Neural progenitor cell (in vitro differentiated cells): ENCODE data around the gene DHRS4L2. TPM values are rescaled to one million over a fixed set of nuclear protein-coding genes. Genes with fewer than 3 reads are reported as not detected.
"Not testable (repeated sequence)": the region's sequence is repeated elsewhere in the genome, so short reads cannot be mapped to it uniquely, and the experiment has no call there.

Experiments used
- DNase-seq: peaks from one replicate; pipeline ENCODE4 v3.0.0-alpha.2; 2016; ENCODE audit warnings: low spot score
- H2AFZ ChIP-seq: fragments of 200-600 bp; sonication (generic); replicated peaks from 2 replicates; pipeline ENCODE4 v1.6.1; 2016; ENCODE audit warnings: antibody characterized with exemption
- H3F3A ChIP-seq: fragments of 200-600 bp; sonication (generic); 2 replicates; pipeline ENCODE4 v1.6.1; 2016; ENCODE audit warnings: antibody characterized with exemption, low read depth
- H3K27ac ChIP-seq: fragments of 200-600 bp; sonication (generic); 2 replicates; pipeline ENCODE4 v1.5.1; 2016; ENCODE audit warnings: mild to moderate bottlenecking
- H3K27me3 ChIP-seq: fragments of 200-600 bp; sonication (generic); 2 replicates; pipeline ENCODE4 v1.6.1; 2016; ENCODE audit warnings: mild to moderate bottlenecking, moderate library complexity
- H3K36me3 ChIP-seq: fragments of 200-600 bp; sonication (generic); 2 replicates; pipeline ENCODE4 v1.5.1; 2016
- H3K4me1 ChIP-seq: fragments of 200-600 bp; sonication (generic); 2 replicates; pipeline ENCODE4 v1.6.1; 2016; ENCODE audit warnings: mixed run types
- H3K4me2 ChIP-seq: fragments of 200-600 bp; sonication (generic); 2 replicates; pipeline ENCODE4 v1.6.1; 2016
- H3K4me3 ChIP-seq: fragments of 200-600 bp; sonication (generic); 2 replicates; pipeline ENCODE4 v1.5.1; 2016
- H3K79me2 ChIP-seq: fragments of 200-600 bp; sonication (generic); 2 replicates; pipeline ENCODE4 v1.6.1; 2016; ENCODE audit warnings: low read depth
- H3K9ac ChIP-seq: fragments of 200-600 bp; sonication (generic); 2 replicates; pipeline ENCODE4 v1.6.1; 2016
- H3K9me3 ChIP-seq: fragments of 200-600 bp; sonication (generic); 2 replicates; pipeline ENCODE4 v1.5.1; 2016; ENCODE audit warnings: low read depth
- H4K20me1 ChIP-seq: fragments of 200-600 bp; sonication (generic); 2 replicates; pipeline ENCODE4 v1.6.1; 2016; ENCODE audit warnings: low read depth
- H3K27ac Mint-ChIP-seq: 3 replicates; pipeline ENCODE4 v1.8.0; 2021; ENCODE audit warnings: mixed read lengths
- H3K27me3 Mint-ChIP-seq: 2 replicates; pipeline ENCODE4 v1.8.0; 2022; ENCODE audit warnings: low read depth, mild to moderate bottlenecking, inconsistent platforms, moderate library complexity, mixed read lengths; ENCODE audit not compliant: insufficient read depth
- H3K36me3 Mint-ChIP-seq: 3 replicates; pipeline ENCODE4 v1.8.0; 2021; ENCODE audit warnings: mixed read lengths
- H3K4me1 Mint-ChIP-seq: 3 replicates; pipeline ENCODE4 v1.8.0; 2021; ENCODE audit warnings: mixed read lengths
- H3K4me3 Mint-ChIP-seq: 3 replicates; pipeline ENCODE4 v1.8.0; 2021; ENCODE audit warnings: mild to moderate bottlenecking, moderate library complexity, mixed read lengths
- H3K9me3 Mint-ChIP-seq: 3 replicates; pipeline ENCODE4 v1.8.0; 2020; ENCODE audit warnings: mixed read lengths
- total RNA-seq: library from RNA; depleted of rRNA; stranded (reverse); fragments of >200 nt; gene quantifications from 2 replicates; pipeline ENCODE4 v1.2.3, GENCODE V29; 2015; ENCODE audit warnings: low replicate concordance

Gene DHRS4L2
- total RNA-seq, 1 donor from 2014 or later, result 3.6 TPM

DNA sequence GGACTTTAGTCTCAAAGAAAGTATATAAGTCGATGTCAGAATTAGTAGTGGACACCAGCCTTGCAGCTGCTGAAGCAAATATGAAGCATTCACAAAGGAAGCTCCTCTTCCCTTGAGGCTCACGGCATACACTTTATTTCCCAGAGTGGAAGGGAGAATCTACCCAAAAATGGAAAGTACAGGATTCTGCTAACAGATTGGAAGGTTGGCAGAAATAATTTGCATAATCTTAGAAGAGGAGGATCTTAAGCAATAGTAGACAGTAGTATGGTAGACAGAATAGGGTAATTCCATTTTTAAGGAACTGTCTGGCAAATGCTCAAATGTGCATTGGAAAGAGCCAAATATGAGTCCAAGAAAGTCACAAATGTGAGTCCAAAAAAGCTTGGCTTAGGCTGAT lies 32.9 kb upstream of the DHRS4L2 start:
- H3K36me3 ChIP-seq, H3K4me3 ChIP-seq, H3K4me1 ChIP-seq, H2AFZ ChIP-seq, H3K9ac ChIP-seq, DNase-seq, H3K79me2 ChIP-seq, H3K27me3 ChIP-seq, H3K9me3 Mint-ChIP-seq, H3K4me3 Mint-ChIP-seq, H3K27me3 Mint-ChIP-seq, H4K20me1 ChIP-seq, H3K4me2 ChIP-seq, H3K27ac ChIP-seq, H3K9me3 ChIP-seq, H3K36me3 Mint-ChIP-seq, H3F3A ChIP-seq, H3K27ac Mint-ChIP-seq: not testable (repeated sequence)
- peaks cover 21% of the 10 kb centered on the region for H3K4me1 Mint-ChIP-seq

DNA sequence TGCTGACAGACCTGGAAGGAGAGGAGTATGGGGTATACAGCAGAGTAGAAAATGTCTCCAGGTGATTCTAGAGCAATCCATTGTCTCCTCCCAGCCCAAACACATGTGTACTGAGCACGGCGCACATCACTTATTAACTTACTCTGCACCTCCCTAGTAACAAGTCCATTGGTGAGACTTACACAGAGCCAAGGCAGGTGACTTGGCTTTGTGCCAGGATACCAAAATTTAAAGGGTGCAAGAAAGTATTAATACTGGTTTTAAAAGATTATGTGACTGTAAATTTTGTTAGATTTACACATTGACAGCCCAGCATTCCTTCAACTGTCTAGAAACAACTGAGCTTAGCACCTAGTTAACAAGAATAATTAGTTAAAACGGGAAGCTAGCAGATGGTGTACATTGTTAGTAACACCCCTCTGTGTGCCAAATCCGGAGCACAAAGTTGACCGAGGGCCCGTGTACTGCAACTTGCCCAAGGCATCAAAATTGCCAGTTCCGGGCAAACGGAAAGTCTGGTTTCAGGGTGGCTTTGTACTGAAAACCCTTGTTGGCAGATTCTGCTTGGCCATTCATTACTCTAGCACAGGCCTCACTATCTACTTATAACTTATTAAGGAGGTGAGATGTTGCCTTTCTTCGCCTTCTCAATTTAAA lies 30.7 kb upstream of the DHRS4L2 start:
- not testable (repeated sequence) for H3K9ac ChIP-seq, H3K27me3 ChIP-seq, H3K79me2 ChIP-seq, H3K4me3 ChIP-seq, H2AFZ ChIP-seq, H4K20me1 ChIP-seq, DNase-seq, H3K4me2 ChIP-seq, H3K9me3 ChIP-seq, H3K27ac ChIP-seq, H3K4me3 Mint-ChIP-seq, H3K27me3 Mint-ChIP-seq, H3F3A ChIP-seq, H3K4me1 Mint-ChIP-seq, H3K4me1 ChIP-seq, H3K36me3 Mint-ChIP-seq, H3K36me3 ChIP-seq, H3K9me3 Mint-ChIP-seq, H3K27ac Mint-ChIP-seq

DNA sequence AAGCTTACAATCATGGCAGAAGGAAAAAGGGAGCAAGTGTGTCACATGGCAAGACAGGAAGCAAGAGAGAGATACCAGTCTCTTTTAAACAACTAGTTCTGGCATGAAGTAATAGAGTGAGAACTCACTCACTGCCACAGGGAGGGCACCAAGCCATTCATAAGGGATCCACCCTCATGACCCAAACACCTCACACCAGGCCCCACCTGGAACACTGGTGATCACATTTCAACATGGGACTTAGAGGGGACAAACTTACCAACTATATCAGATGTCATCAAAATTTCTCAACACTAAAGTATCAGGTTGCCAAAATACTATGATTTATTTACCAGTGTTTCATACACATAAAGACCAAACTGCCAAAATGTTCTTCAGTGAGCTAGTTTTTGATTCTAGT lies 27.8 kb upstream of the DHRS4L2 start:
- not testable (repeated sequence) for H3K4me1 Mint-ChIP-seq, H3K9me3 ChIP-seq, H3K36me3 ChIP-seq, H3K36me3 Mint-ChIP-seq, H3K27me3 Mint-ChIP-seq, H3K27ac ChIP-seq, H3K4me3 Mint-ChIP-seq, DNase-seq, H3K4me1 ChIP-seq, H4K20me1 ChIP-seq, H3K79me2 ChIP-seq, H3K9me3 Mint-ChIP-seq, H3F3A ChIP-seq, H3K27me3 ChIP-seq, H3K4me3 ChIP-seq, H3K27ac Mint-ChIP-seq, H3K4me2 ChIP-seq, H2AFZ ChIP-seq, H3K9ac ChIP-seq

DNA sequence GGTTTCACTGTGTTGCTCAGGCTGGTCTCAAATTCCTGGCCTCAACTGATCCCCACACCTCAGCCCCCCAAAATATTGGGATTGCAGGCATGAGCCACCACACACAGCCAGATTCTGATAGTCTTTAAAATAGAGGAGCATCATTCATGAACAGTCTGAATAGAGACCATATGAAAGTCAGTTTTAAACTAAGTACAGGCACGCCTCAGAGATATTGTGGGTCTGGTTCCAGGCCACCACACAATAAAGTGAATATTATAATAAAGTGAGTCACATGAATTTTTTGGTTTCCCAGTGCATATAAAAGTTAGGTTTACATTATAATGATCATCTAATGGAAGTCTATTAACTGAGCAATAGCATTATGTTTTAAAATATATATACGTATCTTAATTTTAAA lies 27.0 kb upstream of the DHRS4L2 start:
- H3K4me1 Mint-ChIP-seq, H3K27ac Mint-ChIP-seq, H3K79me2 ChIP-seq, H3K27me3 ChIP-seq, H3F3A ChIP-seq, H3K9me3 ChIP-seq, H3K4me2 ChIP-seq, H2AFZ ChIP-seq, H4K20me1 ChIP-seq, H3K36me3 Mint-ChIP-seq, H3K36me3 ChIP-seq, H3K4me3 Mint-ChIP-seq, H3K9ac ChIP-seq, DNase-seq, H3K4me1 ChIP-seq, H3K4me3 ChIP-seq, H3K27me3 Mint-ChIP-seq, H3K9me3 Mint-ChIP-seq, H3K27ac ChIP-seq: not testable (repeated sequence)

DNA sequence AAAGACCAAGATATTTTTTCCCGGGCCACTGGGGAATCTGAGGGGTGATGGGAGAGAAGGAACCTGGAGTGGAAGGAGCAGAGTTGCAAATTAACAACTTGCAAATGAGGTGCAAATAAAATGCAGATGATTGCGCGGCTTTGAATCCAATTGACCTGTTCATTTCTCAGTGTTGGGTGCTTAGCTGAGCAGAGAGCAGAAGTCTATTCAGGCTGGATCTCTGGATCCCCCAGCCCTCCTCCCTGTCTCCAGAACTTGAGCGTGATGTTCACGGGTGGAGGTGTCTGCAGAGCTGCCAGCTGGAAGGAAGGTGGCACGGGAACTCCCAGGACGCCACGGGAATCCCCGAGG lies 19.6 kb upstream of the DHRS4L2 start:
- H3K4me1 ChIP-seq, H3K27me3 ChIP-seq, H3F3A ChIP-seq, H3K27ac ChIP-seq, H3K27me3 Mint-ChIP-seq, H3K9me3 Mint-ChIP-seq, H3K27ac Mint-ChIP-seq, H3K36me3 ChIP-seq, H3K4me3 Mint-ChIP-seq, H4K20me1 ChIP-seq, H3K4me3 ChIP-seq, H3K9ac ChIP-seq, H3K4me2 ChIP-seq, H3K4me1 Mint-ChIP-seq, H3K9me3 ChIP-seq, DNase-seq, H3K79me2 ChIP-seq, H3K36me3 Mint-ChIP-seq, H2AFZ ChIP-seq: not testable (repeated sequence)

DNA sequence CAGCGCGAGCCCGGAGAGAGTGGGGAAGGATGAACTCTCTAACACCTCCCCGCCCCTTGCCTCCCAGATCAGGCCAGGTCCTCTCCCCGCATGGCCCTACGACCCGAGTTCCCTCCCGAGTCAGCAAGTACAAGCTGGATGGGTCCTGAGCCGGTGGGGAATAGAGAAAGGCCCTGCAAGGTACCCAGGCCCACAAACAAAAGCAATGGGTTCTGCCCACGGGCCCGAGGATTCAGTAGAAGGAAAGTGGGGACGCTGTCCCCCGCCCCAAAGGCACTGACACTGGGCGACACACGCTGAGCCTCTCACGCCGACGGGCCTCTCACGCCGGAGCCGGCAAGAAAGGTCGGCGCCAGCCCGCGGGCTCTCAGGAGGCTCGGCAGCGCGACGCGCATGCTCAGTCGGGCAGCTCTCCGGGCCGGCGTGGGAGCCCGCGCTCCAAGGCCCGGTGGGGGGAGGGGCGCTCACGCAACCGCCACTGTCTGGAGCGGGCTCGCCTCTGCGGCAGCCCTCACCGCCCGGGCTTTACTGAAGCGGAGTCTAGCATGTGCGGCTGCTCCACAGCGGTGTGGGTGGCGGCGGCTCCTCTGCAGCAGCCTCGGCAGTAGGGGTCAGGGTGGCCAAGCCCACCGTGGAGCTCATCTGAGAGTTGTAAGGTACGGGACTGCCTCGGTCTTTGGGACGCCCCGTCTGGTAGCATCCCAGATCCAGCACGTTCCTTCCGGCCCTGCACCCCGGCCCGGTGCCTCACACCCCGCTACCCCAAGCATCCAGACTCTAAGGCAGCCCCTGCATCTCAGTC lies 19.0 kb upstream of the DHRS4L2 start:
- H3K4me2 ChIP-seq, result peak overlapping the region; percentile 70
- H3K9ac ChIP-seq, H3K4me1 ChIP-seq, H3K27me3 Mint-ChIP-seq, H3K9me3 ChIP-seq, H3K27me3 ChIP-seq, H3K27ac ChIP-seq, H3K4me3 Mint-ChIP-seq, H3K79me2 ChIP-seq, H3F3A ChIP-seq, H3K9me3 Mint-ChIP-seq, H3K36me3 Mint-ChIP-seq, H3K4me1 Mint-ChIP-seq, H4K20me1 ChIP-seq, H3K27ac Mint-ChIP-seq, H3K36me3 ChIP-seq: not testable (repeated sequence)
- peak overlapping the region; percentile 34 for H3K4me3 ChIP-seq
- peak overlapping the region; percentile 85 for H2AFZ ChIP-seq
- DNase-seq, result peak; percentile 63

DNA sequence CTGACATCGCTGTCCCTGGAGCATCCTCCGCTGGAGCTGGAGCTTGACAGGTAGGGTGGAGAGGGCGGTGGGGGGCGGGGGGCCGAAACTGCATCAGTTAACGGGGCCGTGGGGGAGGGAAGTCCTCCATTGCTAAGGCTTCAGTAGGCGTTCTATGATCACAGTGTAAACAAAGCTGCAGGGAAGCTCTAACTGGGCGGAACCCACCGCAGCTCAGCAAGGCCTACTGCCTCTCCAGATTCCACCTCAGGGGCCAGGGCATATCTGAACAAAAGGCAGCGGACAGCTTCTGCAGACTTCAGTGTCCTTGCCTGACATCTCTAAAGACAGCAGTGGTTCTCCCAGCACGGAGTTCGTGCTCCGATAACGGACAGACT lies 18.5 kb upstream of the DHRS4L2 start:
- H4K20me1 ChIP-seq, H3K27ac Mint-ChIP-seq, DNase-seq, H3K27me3 ChIP-seq, H3K79me2 ChIP-seq, H3K4me2 ChIP-seq, H3K4me3 ChIP-seq, H3K9me3 ChIP-seq, H3K9ac ChIP-seq, H3K4me3 Mint-ChIP-seq, H3K36me3 ChIP-seq, H3F3A ChIP-seq, H3K27ac ChIP-seq, H3K27me3 Mint-ChIP-seq, H2AFZ ChIP-seq, H3K9me3 Mint-ChIP-seq, H3K36me3 Mint-ChIP-seq, H3K4me1 ChIP-seq, H3K4me1 Mint-ChIP-seq: not testable (repeated sequence)

DNA sequence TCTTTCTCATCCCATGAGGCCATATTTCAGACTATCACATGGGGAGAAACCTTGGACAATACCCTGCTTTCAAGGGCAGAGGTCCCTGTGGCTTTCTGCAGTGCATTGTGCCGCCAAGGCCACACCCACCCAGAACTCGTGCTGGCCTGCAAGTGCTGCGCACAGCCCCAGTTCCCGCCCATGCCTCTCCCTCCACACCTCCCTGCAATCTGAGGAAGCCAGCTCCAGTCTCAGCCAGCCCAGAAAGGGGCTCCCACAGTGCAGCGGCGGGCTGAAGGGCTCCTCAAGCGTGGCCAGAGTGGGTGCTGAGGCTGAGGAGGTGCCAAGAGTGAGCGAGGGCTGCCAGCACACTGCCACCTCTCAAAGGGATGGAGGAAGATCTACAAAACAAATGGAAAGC lies 15.6 kb upstream of the DHRS4L2 start:
- not testable (repeated sequence) for H2AFZ ChIP-seq, H3K4me3 Mint-ChIP-seq, H3K79me2 ChIP-seq, H3F3A ChIP-seq, H3K9me3 ChIP-seq, H3K27me3 Mint-ChIP-seq, H3K27ac ChIP-seq, H3K4me1 ChIP-seq, H3K36me3 ChIP-seq, H3K4me2 ChIP-seq, H3K9me3 Mint-ChIP-seq, H3K9ac ChIP-seq, H3K4me1 Mint-ChIP-seq, H3K27ac Mint-ChIP-seq, H3K4me3 ChIP-seq, H3K27me3 ChIP-seq, H3K36me3 Mint-ChIP-seq, H4K20me1 ChIP-seq, DNase-seq
